Inflammatory macrophage treated with lipopolysaccharide for 4 hours (primary cell): Measurements from ENCODE around the gene OR6F1.
A peak's percentile ranks its signal among the peaks of the same experiment; 100 is the strongest.
"Not testable (repeated sequence)": the region's sequence is repeated elsewhere in the genome, so short reads cannot be mapped to it uniquely, and the experiment has no call there.

Source experiments
- DNase-seq: peaks from one replicate; pipeline ENCODE4 v3.0.0-alpha.2; 2020

The OR6F1 gene

DNA sequence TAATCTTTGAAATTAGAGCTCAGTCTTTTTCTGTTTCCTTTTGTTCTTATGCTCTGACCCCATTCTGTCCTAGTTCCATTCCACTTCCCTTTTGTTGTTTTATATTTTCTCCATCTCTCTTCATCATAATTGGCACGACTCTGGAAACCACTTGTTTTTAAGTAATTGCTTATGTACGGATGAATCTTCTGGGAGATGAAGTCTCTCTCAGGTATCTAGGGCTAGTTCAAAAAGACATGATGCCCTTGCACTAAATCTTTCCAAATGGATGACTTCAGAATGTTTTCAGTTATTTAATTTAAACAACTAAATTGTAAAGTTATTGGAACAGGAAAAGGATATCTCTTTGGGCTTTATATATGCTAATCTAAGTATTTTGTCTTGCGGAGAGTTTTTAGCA lies at the start of gene OR6F1:
TSS of gene OR6F1 (minus strand) at position 101 of the 400 bp plus-strand sequence. CDS start 3,891 bp downstream, outside the sequence.
- no peak for DNase-seq

- DNase-seq, result no peak
Observed at GRCh38 chr1:247760456-247760855, 44.0 kb upstream of the OR6F1 start, which contains the start of gene OR1C1. Gene OR1C1 (minus strand): TSS chr1:247760556. CDS start chr1:247758406, 2,150 bp downstream.

- DNase-seq, result not testable (repeated sequence)
Observed at GRCh38 chr1:247754311-247754710, 37.9 kb upstream of the OR6F1 start.

DNA sequence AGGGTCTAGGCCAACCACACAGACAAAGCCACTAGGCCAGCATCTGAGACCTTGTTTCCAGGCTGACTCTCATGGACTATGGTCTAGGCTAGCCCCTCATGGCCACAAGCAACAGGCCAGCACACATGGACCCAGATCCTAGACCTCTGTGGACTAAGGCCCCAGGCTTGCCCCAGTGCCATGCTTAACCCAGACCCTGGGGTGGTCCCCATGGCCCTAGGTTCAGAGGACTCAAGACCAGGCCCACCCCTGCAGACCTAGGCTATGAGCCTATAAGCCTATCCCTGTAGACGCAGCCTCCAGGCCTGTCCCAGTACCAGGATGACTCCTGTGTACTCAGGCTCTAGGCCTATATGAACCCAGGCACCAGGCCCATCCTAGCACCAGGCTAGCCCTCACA lies 33.4 kb upstream of the OR6F1 start:
- no peak for DNase-seq

GRCh38 chr1:247748041-247748440 lies 31.6 kb upstream of the OR6F1 start, which contains the start of gene OR14A2:
Gene OR14A2 (minus strand): TSS chr1:247748141.
- no peak for DNase-seq

GRCh38 chr1:247747616-247748015 lies 31.2 kb upstream of the OR6F1 start:
- DNase-seq, result no peak

DNA sequence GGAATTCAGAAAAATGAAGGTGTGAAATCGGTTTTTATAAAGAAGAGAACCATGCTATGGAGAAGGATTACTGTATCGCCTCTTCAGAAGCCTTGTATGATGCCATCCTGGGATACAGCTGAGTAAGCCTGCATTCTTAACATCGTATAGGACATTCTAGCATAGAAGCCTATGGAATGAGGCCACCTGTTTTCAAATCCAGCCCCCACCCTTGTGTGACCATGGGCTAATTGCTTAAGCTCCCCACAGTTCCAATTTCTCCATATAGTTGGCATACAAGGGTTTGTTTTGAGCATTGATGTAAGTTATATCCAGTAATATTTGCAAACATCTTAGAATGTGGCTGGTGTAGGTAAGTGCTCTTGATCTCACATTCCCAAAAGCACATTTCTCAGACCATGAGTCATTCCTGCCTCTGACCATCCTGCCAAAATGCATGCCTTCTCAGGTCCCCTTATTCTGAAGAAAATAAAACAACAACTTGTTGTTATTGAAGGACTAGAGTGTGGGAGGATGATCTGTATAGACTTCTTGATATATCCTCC lies 30.0 kb upstream of the OR6F1 start:
- no peak for DNase-seq

- not testable (repeated sequence) for DNase-seq
Observed at GRCh38 chr1:247742215-247742760, 25.8 kb upstream of the OR6F1 start.

DNA sequence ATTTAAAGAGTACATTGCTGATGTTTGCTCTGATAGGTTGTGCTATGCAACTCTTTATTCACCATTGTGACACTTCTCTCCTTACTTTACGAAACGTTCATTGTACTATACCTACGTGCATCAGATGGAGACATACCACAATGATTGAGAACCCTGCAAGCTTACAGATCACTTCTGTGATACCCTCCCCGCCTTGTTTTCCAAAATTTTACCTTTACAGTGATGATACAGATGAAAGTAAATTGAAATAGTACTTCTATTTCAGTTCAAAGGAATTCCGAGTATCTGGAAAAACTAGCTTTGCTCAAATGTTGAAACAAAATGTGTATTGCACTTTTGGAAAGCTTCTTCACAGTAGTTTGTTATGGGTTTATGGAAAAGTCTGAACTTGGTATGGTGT lies 25.3 kb upstream of the OR6F1 start:
- no peak for DNase-seq

DNA sequence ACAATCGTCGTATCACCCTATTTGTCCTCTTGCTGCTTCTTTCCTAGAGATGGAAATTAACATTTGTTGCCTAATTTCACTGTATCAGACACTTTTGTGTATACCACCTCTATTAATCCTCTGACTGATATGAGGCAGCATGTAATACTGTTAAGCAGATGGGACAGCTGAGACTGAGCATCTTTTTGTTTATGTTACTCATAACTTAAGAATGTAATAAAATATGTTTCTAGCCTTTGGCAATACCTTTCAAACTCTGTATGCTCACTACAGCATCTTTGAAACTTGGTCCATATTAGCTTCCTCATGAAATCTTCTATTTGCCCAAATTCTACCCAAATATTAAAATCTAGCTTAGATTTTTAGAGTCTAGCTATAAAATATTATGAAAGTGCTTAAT lies 24.3 kb upstream of the OR6F1 start:
- no peak for DNase-seq

DNA sequence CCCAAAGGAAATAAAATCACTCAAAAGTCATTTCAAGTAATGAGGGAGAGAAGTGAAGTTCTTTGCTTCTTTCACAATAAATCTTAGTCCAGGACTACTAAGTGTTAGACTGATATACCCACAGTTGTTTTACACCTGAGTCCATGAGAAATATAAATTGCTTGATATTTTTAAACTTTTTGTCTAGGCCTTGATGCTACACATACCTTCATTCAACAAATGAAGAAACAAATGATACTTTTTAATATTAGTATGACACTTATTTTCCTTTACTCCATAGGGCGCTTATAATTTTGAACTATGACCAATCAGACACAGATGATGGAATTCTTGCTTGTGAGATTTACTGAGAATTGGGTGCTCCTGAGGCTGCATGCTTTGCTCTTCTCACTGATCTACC lies 21.9 kb upstream of the OR6F1 start, which contains the start of gene OR14K1:
TSS of gene OR14K1 (plus strand) at position 301 of the 400 bp plus-strand sequence. CDS start at position 301, 0 bp downstream.
- no peak for DNase-seq

GRCh38 chr1:247721222-247721621 lies 4.8 kb upstream of the OR6F1 start:
- DNase-seq, result no peak

DNA sequence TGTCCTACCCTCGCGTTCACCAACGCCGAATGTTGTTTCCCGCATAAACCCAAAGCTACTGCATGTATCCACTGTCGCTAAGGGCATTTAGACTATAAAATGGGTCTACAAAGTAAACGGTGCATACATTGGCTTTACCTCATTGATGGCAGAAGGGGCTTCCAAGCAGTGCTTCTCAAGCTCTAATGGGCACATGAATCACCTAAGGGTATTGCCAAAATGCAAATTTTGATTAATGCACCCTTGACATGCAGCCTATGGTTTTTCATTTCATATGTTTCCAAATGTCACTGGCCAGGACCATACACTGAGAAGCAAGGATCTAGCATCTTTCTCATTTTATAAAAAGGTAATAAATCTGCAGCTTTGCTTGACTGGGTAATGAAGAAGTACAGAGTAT lies 2.7 kb downstream of the OR6F1 start:
- DNase-seq, result no peak

- not testable (repeated sequence) for DNase-seq
Observed at GRCh38 chr1:247710681-247711080, 5.8 kb downstream of the OR6F1 start.

GRCh38 chr1:247701338-247701737 lies 15.1 kb downstream of the OR6F1 start:
- DNase-seq, result no peak

- DNase-seq, result peak; percentile 70
Observed at GRCh38 chr1:247681288-247681897, 35.1 kb downstream of the OR6F1 start.

GRCh38 chr1:247680171-247680570 lies 36.3 kb downstream of the OR6F1 start:
- DNase-seq, result no peak

- DNase-seq, result no peak
Observed at GRCh38 chr1:247679639-247680038, 36.8 kb downstream of the OR6F1 start, which contains the start of gene OR13G1. Gene OR13G1 (minus strand): TSS chr1:247679739. CDS start chr1:247673041, 6,698 bp downstream.

GRCh38 chr1:247669225-247669624 lies 47.2 kb downstream of the OR6F1 start:
- DNase-seq, result no peak
